CD4-positive, alpha-beta T cell (primary cell): Measurements from ENCODE around the gene PACSIN3. TPM values are rescaled to one million over a fixed set of nuclear protein-coding genes. Genes with fewer than 3 reads are reported as not detected.

Experiments
- ATAC-seq: fragments of 200-7000 bp; cut with Tn5 transposase; one replicate; pipeline ENCODE4 v1.10.0; 2022; ENCODE audit warnings: mild to moderate bottlenecking; ENCODE audit not compliant: poor library complexity
- CTCF ChIA-PET: fragments of 350-600 bp; sonication (Branson Sonifier 250); formaldehyde crosslinking; loops from one replicate; lab custom pipeline; 2021; ENCODE audit warnings: antibody characterized with exemption, inconsistent platforms; lab: Charles Lee
- POLR2A ChIA-PET: fragments of 350-600 bp; sonication (Branson Sonifier 250); formaldehyde crosslinking; loops from one replicate; lab custom pipeline; 2021; ENCODE audit warnings: antibody characterized with exemption, inconsistent platforms; lab: Charles Lee
- DNase-seq, 14 experiments: peaks; one replicate each; pipeline ENCODE4 v3.0.0-alpha.2; 2013 to 2020; ENCODE audit warnings: mixed read lengths in 2 of 14
- H3K27ac ChIP-seq, 2 donors: one replicate each; pipeline versions ENCODE4 v1.5.1 to v1.7.0; 2013; ENCODE audit warnings: low read length in 2 of 2, low read depth in 1 of 2, mild to moderate bottlenecking in 1 of 2
- H3K27me3 ChIP-seq, 2 experiments: 1 replicate in 1 of 2; 2 replicates in 1 of 2; pipeline versions ENCODE4 v1.6.1 to v1.7.0; 2013; ENCODE audit warnings: low read length in 2 of 2, control low read depth in 1 of 2, mild to moderate bottlenecking in 1 of 2, moderate library complexity in 1 of 2; ENCODE audit not compliant: insufficient read depth in 2 of 2, control insufficient read depth in 1 of 2
- H3K36me3 ChIP-seq: one replicate; pipeline ENCODE4 v1.6.1; 2013; ENCODE audit warnings: low read length, control low read depth; ENCODE audit not compliant: insufficient read depth
- H3K4me1 ChIP-seq: one replicate; pipeline ENCODE4 v1.6.1; 2013; ENCODE audit warnings: low read length, control low read depth; ENCODE audit not compliant: insufficient read depth
- H3K4me3 ChIP-seq: one replicate; pipeline ENCODE4 v1.5.1; 2013; ENCODE audit warnings: mild to moderate bottlenecking, low read length, moderate library complexity
- H3K9me3 ChIP-seq, 2 experiments: 1 replicate in 1 of 2; 2 replicates in 1 of 2; pipeline versions ENCODE4 v1.6.1 to v1.7.0; 2013; ENCODE audit warnings: low read length in 2 of 2, mild to moderate bottlenecking in 2 of 2, control low read depth in 1 of 2, moderate library complexity in 1 of 2; ENCODE audit not compliant: control insufficient read depth in 1 of 2, insufficient read depth in 1 of 2
- H3K27ac Mint-ChIP-seq: one replicate; pipeline ENCODE4 v1.8.0; 2020; ENCODE audit warnings: mixed read lengths
- H3K27me3 Mint-ChIP-seq: one replicate; pipeline ENCODE4 v1.8.0; 2021; ENCODE audit warnings: mixed read lengths
- H3K36me3 Mint-ChIP-seq: one replicate; pipeline ENCODE4 v1.8.0; 2021; ENCODE audit warnings: low read depth, mixed read lengths
- H3K4me1 Mint-ChIP-seq: one replicate; pipeline ENCODE4 v1.8.0; 2021; ENCODE audit warnings: low read depth, mixed read lengths
- H3K4me3 Mint-ChIP-seq: one replicate; pipeline ENCODE4 v1.8.0; 2020; ENCODE audit warnings: mild to moderate bottlenecking, mixed read lengths
- H3K9me3 Mint-ChIP-seq: one replicate; pipeline ENCODE4 v1.8.0; 2020; ENCODE audit warnings: mixed read lengths
- CTCF ChIP-seq: fragments of 200-600 bp; IDR thresholded peaks from one replicate; pipeline ENCODE4 v1.8.0; 2022; ENCODE audit warnings: antibody characterized with exemption, mild to moderate bottlenecking
- intact Hi-C, 2 experiments: fragments of 100-400 bp; cut with DNase I in 1 of 2; cut with micrococcal nuclease in 1 of 2; formaldehyde crosslinking; loops; one replicate each; pipeline versions ENCODE4 v1.15.1 to v1.9.0; 2023 to 2025; cut with DNase I, micrococcal nuclease
- total RNA-seq, 174 experiments: library from RNA in 2 of 174; stranded (reverse) in 2 of 174; gene quantifications; one replicate each; pipeline ENCODE4 v1.2.3 and lab custom pipeline; 2021 to 2026

The PACSIN3 gene
- total RNA-seq, 2 experiments from 2014 or later: 0.27 TPM; not detected in 1

- no peak for TF ChIP-seq CTCF
- Histone ChIP-seq H3K27me3 (no peaks in the 10 kb centered on the region), H3K4me1 (peaks cover 7% of the 10 kb centered on the region), H3K36me3 (peaks cover 57% of the 10 kb centered on the region), H3K27ac (no peak overlapping the region), H3K4me3 (no peak overlapping the region), H3K9me3 (no peaks in the 10 kb centered on the region)
- intact Hi-C loops: no loop called here
- CTCF ChIA-PET: no interaction called here
- H3K27me3 Mint-ChIP-seq: no peaks in the 10 kb centered on the region
- no peaks in the 10 kb centered on the region for H3K4me1 Mint-ChIP-seq
- no peak overlapping the region for H3K4me3 Mint-ChIP-seq
- H3K9me3 Mint-ChIP-seq: no peaks in the 10 kb centered on the region
- peaks cover 55% of the 10 kb centered on the region for H3K36me3 Mint-ChIP-seq
- H3K27ac Mint-ChIP-seq: no peak overlapping the region
- ATAC-seq (no peak), DNase-seq (peak in 1 of 14 experiments; percentile 9)
- POLR2A ChIA-PET: no interaction called here
These were observed 21.9 kb downstream of the PACSIN3 start for GRCh38 chr11:47164321-47164720.

- CTCF ChIA-PET: no interaction called here
- intact Hi-C loops: no loop called here
- peaks cover 54% of the 10 kb centered on the region for H3K36me3 ChIP-seq
These were observed 22.3 kb downstream of the PACSIN3 start for GRCh38 chr11:47163898-47164297.

GRCh38 chr11:47163193-47163592 lies 23.0 kb downstream of the PACSIN3 start:
- H3K27ac ChIP-seq: no peak overlapping the region
- Mint-ChIP-seq H3K27ac (no peak overlapping the region), H3K4me1 (no peaks in the 10 kb centered on the region), H3K4me3 (no peak overlapping the region), H3K36me3 (peaks cover 51% of the 10 kb centered on the region), H3K9me3 (no peaks in the 10 kb centered on the region), H3K27me3 (no peaks in the 10 kb centered on the region)
- intact Hi-C loops: no loop called here
- DNase-seq (no peak), ATAC-seq (no peak)
- H3K27me3 ChIP-seq: no peaks in the 10 kb centered on the region
- H3K36me3 ChIP-seq: peaks cover 47% of the 10 kb centered on the region
- no peaks in the 10 kb centered on the region for H3K9me3 ChIP-seq
- peaks cover 7% of the 10 kb centered on the region for H3K4me1 ChIP-seq
- ChIA-PET CTCF (interaction anchor here (0.6 kb wide), 1 partner anchor 381 kb away, joined by 4 read pairs; no protein-coding TSS in a partner anchor), POLR2A (interaction anchor here (1.1 to 1.3 kb wide), 2 partner anchors 9 to 10 kb away, joined by 3 to 4 read pairs; no protein-coding TSS in a partner anchor)
- H3K4me3 ChIP-seq: no peak overlapping the region
- no peak for TF ChIP-seq CTCF

More at GRCh38 chr11:47163898-47164297, 22.3 kb downstream of the PACSIN3 start:
- H3K27me3 ChIP-seq: no peaks in the 10 kb centered on the region
- peaks cover 7% of the 10 kb centered on the region for H3K4me1 ChIP-seq
- no peak overlapping the region for H3K27ac ChIP-seq
- no peak overlapping the region for H3K4me3 Mint-ChIP-seq
- no peaks in the 10 kb centered on the region for H3K9me3 ChIP-seq
- no peak overlapping the region for H3K27ac Mint-ChIP-seq
- H3K9me3 Mint-ChIP-seq: no peaks in the 10 kb centered on the region
- H3K4me1 Mint-ChIP-seq: no peaks in the 10 kb centered on the region
- peaks cover 53% of the 10 kb centered on the region for H3K36me3 Mint-ChIP-seq
- no peak overlapping the region for H3K4me3 ChIP-seq
- no peaks in the 10 kb centered on the region for H3K27me3 Mint-ChIP-seq
- TF ChIP-seq CTCF: no peak
- DNase-seq: peak in 1 of 14 experiments; percentile 10
- POLR2A ChIA-PET: no interaction called here
- ATAC-seq: no peak
